Stomach (tissue), 4 donors: Measurements from ENCODE around the gene LSMEM2.

Experiments used
- CTCF ChIP-seq, 7 experiments: fragments of 450-650 bp in 4 of 7; fragments of 200-600 bp in 3 of 7; sonication (generic) in 3 of 7; IDR thresholded peaks; one replicate each; pipeline ENCODE4 v1.5.1; 2016 to 2019; ENCODE audit warnings: antibody characterized with exemption in 7 of 7, control low read depth in 2 of 7, mild to moderate bottlenecking in 1 of 7
- EP300 ChIP-seq: sonication (generic); formaldehyde crosslinking; IDR thresholded peaks from one replicate; pipeline ENCODE4 v1.6.1; 2017; ENCODE audit warnings: antibody characterized with exemption
- POLR2A ChIP-seq, 4 donors: fragments of 450-650 bp; IDR thresholded peaks; one replicate each; pipeline ENCODE4 v1.6.1; 2016; ENCODE audit warnings: antibody characterized with exemption in 4 of 4, control low read depth in 2 of 4, mild to moderate bottlenecking in 1 of 4, moderate library complexity in 1 of 4
- POLR2AphosphoS5 ChIP-seq, 3 donors: sonication (generic); formaldehyde crosslinking; IDR thresholded peaks; one replicate each; pipeline ENCODE4 v1.6.1; 2016; ENCODE audit warnings: antibody characterized with exemption in 3 of 3

GRCh38 chr3:50298836-50299637, 20.1 kb downstream of the LSMEM2 start, which contains the start of the genes HYAL3 and NAA80:
- peak in 5 of 7 experiments; percentile 21 to 68 (median 45) for TF ChIP-seq CTCF (IDR thresholded peaks at IDR 0.05)
- peak in 2 of 4 donors; percentile 48 to 84 for TF ChIP-seq POLR2A (IDR thresholded peaks at IDR 0.05)
- TF ChIP-seq EP300, result no peak
- TF ChIP-seq POLR2AphosphoS5 (IDR thresholded peaks at IDR 0.05), result peak; percentile 87 to 98 (median 97)
